ENCODE measurements around the gene CTNNA3.

Gene CTNNA3

GRCh38 chr10:66586897-66587679 is 1108.9 kb downstream of the CTNNA3 start:
- Histone ChIP-seq H3K36me3 (ENCODE audit: control insufficient read depth, low read length) (no peaks in the 10 kb centered on the region), H4K20me1 (ENCODE audit: control insufficient read depth, insufficient read depth, low read depth, low read length) (no peaks in the 10 kb centered on the region), H3K9me2 (replicated peaks; ENCODE audit: control insufficient read depth, low read length) (no peaks in the 10 kb centered on the region), H3K27ac (ENCODE audit: low read depth, low read length) (no peak overlapping the region), H3K4me1 (ENCODE audit: control insufficient read depth, low read length) (no peaks in the 10 kb centered on the region), H3F3A (ENCODE audit: control insufficient read depth, insufficient read depth) (no peaks in the 10 kb centered on the region), H3K27me3 (ENCODE audit: control insufficient read depth, low read length) (no peaks in the 10 kb centered on the region), H3K4me3 (ENCODE audit: low read length) (no peak overlapping the region), H3K4me2 (ENCODE audit: low read length) (no peak overlapping the region), H3K79me2 (ENCODE audit: control insufficient read depth, low read length) (no peaks in the 10 kb centered on the region), H3K9me3 (ENCODE audit: control insufficient read depth, insufficient read depth, low read length) (no peaks in the 10 kb centered on the region)
- no peak for TF ChIP-seq CTCF (IDR thresholded peaks at IDR 0.05; ENCODE audit: low read depth, low read length, poor library complexity, severe bottlenecking)
- no peak for TF ChIP-seq EZH2phosphoT487 (IDR thresholded peaks at IDR 0.05; ENCODE audit: borderline replicate concordance, low read length)

- Histone ChIP-seq H3K4me2 (ENCODE audit: low read length) (no peak overlapping the region), H3K4me3 (ENCODE audit: low read length) (no peak overlapping the region), H3K9me3 (ENCODE audit: control insufficient read depth, insufficient read depth, low read length) (no peaks in the 10 kb centered on the region; the same call in 1 of the 2 replicates), H3K9me2 (replicated peaks; ENCODE audit: control insufficient read depth, low read length) (no peaks in the 10 kb centered on the region), H3F3A (ENCODE audit: control insufficient read depth, insufficient read depth) (no peaks in the 10 kb centered on the region), H3K79me2 (ENCODE audit: control insufficient read depth, low read length) (no peaks in the 10 kb centered on the region), H3K36me3 (ENCODE audit: control insufficient read depth, low read length) (no peaks in the 10 kb centered on the region), H3K27ac (ENCODE audit: low read depth, low read length) (no peak overlapping the region), H3K4me1 (ENCODE audit: control insufficient read depth, low read length) (no peaks in the 10 kb centered on the region), H3K27me3 (ENCODE audit: control insufficient read depth, low read length) (no peaks in the 10 kb centered on the region), H4K20me1 (ENCODE audit: control insufficient read depth, insufficient read depth, low read depth, low read length) (no peaks in the 10 kb centered on the region)
- TF ChIP-seq EZH2phosphoT487 (IDR thresholded peaks at IDR 0.05; ENCODE audit: borderline replicate concordance, low read length) (no peak), CTCF (IDR thresholded peaks at IDR 0.05; ENCODE audit: low read depth, low read length, poor library complexity, severe bottlenecking) (no peak)
Observed at GRCh38 chr10:66586073-66586472, 1109.9 kb downstream of the CTNNA3 start.

- H3K4me3 ChIP-seq (ENCODE audit: low read length): no peak overlapping the region
- no peak for TF ChIP-seq EZH2phosphoT487 (IDR thresholded peaks at IDR 0.05; ENCODE audit: borderline replicate concordance, low read length)
- no peak for TF ChIP-seq CTCF (IDR thresholded peaks at IDR 0.05; ENCODE audit: low read depth, low read length, poor library complexity, severe bottlenecking)
Observed at GRCh38 chr10:66575251-66575855, 1120.6 kb downstream of the CTNNA3 start.

More at GRCh38 chr10:66575251-66575855, 1120.6 kb downstream of the CTNNA3 start:
- no peaks in the 10 kb centered on the region for H3K79me2 ChIP-seq (ENCODE audit: control insufficient read depth, low read length)
- H3K9me2 ChIP-seq (replicated peaks; ENCODE audit: control insufficient read depth, low read length): no peaks in the 10 kb centered on the region; the same call in 1 of the 2 replicates
- no peak overlapping the region for H3K27ac ChIP-seq (ENCODE audit: low read depth, low read length)
- no peaks in the 10 kb centered on the region for H3K9me3 ChIP-seq (ENCODE audit: control insufficient read depth, insufficient read depth, low read length)
- H3K27me3 ChIP-seq (ENCODE audit: control insufficient read depth, low read length): no peaks in the 10 kb centered on the region
- H4K20me1 ChIP-seq (ENCODE audit: control insufficient read depth, insufficient read depth, low read depth, low read length): no peaks in the 10 kb centered on the region
- no peaks in the 10 kb centered on the region for H3K4me1 ChIP-seq (ENCODE audit: control insufficient read depth, low read length)
- no peak overlapping the region for H3K4me2 ChIP-seq (ENCODE audit: low read length)
- no peaks in the 10 kb centered on the region for H3K36me3 ChIP-seq (ENCODE audit: control insufficient read depth, low read length)
- H3F3A ChIP-seq (ENCODE audit: control insufficient read depth, insufficient read depth): no peaks in the 10 kb centered on the region

All from DOHH2 (cell line).